ENCODE measurements around the gene SLC41A1. TPM values are rescaled to one million over a fixed set of nuclear protein-coding genes. Genes with fewer than 3 reads are reported as not detected.

The SLC41A1 gene
- total and polyA plus RNA-seq, 9 of the 15 experiments (the other 6 are each of a cell fraction or from before 2014, with no cell fraction given): 4.1 to 29.3 (median 11.4) TPM

- TF ChIP-seq POLR2AphosphoS5 (IDR thresholded peaks at IDR 0.05; ENCODE audit: control insufficient read depth, insufficient read depth, low read depth, low read length) (peak; percentile 42; the same call in 1 of the 2 replicates), MYC (IDR thresholded peaks at IDR 0.05; ENCODE audit: low read depth, low read length) (peak; percentile 29), MYC (CRISPR knock-in tag; IDR thresholded peaks at IDR 0.05; ENCODE audit: borderline replicate concordance, low read depth) (peak; percentile 47; the same call in 1 of the 2 replicates), ZFX (CRISPR knock-in tag; IDR thresholded peaks at IDR 0.05) (peak; percentile 38; the same call in 1 of the 2 replicates), FOS (IDR thresholded peaks at IDR 0.05; ENCODE audit: extremely low read depth, insufficient read length) (peak; percentile 83), ZNF143 (CRISPR knock-in tag; IDR thresholded peaks at IDR 0.05) (no peak), POLR2G (IDR thresholded peaks at IDR 0.05; ENCODE audit: low read depth, low read length) (peak; percentile 84), HMGXB4 (CRISPR knock-in tag; IDR thresholded peaks at IDR 0.05) (no peak), GATAD2A (IDR thresholded peaks at IDR 0.05) (0 out of 2 replicates have a peak, but pooled peaks have one; percentile 43), GATAD2B (IDR thresholded peaks at IDR 0.05; ENCODE audit: borderline replicate concordance) (peak; percentile 78; the same call in 1 of the 2 replicates), THAP12 (CRISPR knock-in tag; IDR thresholded peaks at IDR 0.05) (peak; percentile 55; the same call in 1 of the 2 replicates), CHAMP1 (IDR thresholded peaks at IDR 0.05) (no peak), FOXP1 (CRISPR knock-in tag; IDR thresholded peaks at IDR 0.05) (0 out of 2 replicates have a peak, but pooled peaks have one; percentile 50), SMARCE1 (IDR thresholded peaks at IDR 0.05) (peak; percentile 13; the same call in 1 of the 2 replicates), PHF8 (IDR thresholded peaks at IDR 0.05; ENCODE audit: borderline replicate concordance, low read length) (peak; percentile 65; the same call in 1 of the 2 replicates), TARDBP (IDR thresholded peaks at IDR 0.05) (peak; percentile 29; the same call in 1 of the 2 replicates), HES1 (IDR thresholded peaks at IDR 0.05; ENCODE audit: low read depth) (peak; percentile 32; the same call in 1 of the 2 replicates), TBP (optimal IDR thresholded peaks at IDR 0.05; ENCODE audit: low read depth, low read length) (peak; percentile 47)
Measured at GRCh38 chr1:205812878-205813754, at the start of gene SLC41A1 (continued).

Data from K562 (cell line).